Lower lobe of right lung (tissue), 2 donors: ENCODE results near the gene ZBTB40. TPM values are rescaled to one million over a fixed set of nuclear protein-coding genes. Genes with fewer than 3 reads are reported as not detected.

Source experiments
- ATAC-seq, 2 donors: fragments of 200-7000 bp; cut with Tn5 transposase; one replicate each; pipeline ENCODE4 v1.9.1; 2020 to 2022; ENCODE audit warnings: mild to moderate bottlenecking in 2 of 2, moderate library complexity in 2 of 2
- DNase-seq: peaks from one replicate; pipeline ENCODE4 v3.0.0-alpha.2; 2020
- H3K27ac ChIP-seq: fragments of 200-600 bp; one replicate; pipeline ENCODE4 v1.8.0; 2022
- H3K27me3 ChIP-seq: fragments of 200-600 bp; one replicate; pipeline ENCODE4 v1.8.0; 2022; ENCODE audit warnings: low read depth
- H3K36me3 ChIP-seq: fragments of 200-600 bp; one replicate; pipeline ENCODE4 v1.8.0; 2022; ENCODE audit warnings: mild to moderate bottlenecking
- H3K4me1 ChIP-seq: fragments of 200-600 bp; one replicate; pipeline ENCODE4 v1.8.0; 2022
- H3K4me3 ChIP-seq: fragments of 200-600 bp; one replicate; pipeline ENCODE4 v1.8.0; 2022; ENCODE audit warnings: mild to moderate bottlenecking
- H3K9me3 ChIP-seq: fragments of 200-600 bp; one replicate; pipeline ENCODE4 v1.8.0; 2022
- intact Hi-C: fragments of 100-400 bp; cut with DNase I; formaldehyde crosslinking; loops from one replicate; pipeline ENCODE4 v1.11.0; 2022
- total RNA-seq: library from RNA; stranded (reverse); fragmentation: NEBNext Ultra II Directional; extraction: Animal tissue kit (Norgen Biotek cat#: 25700); gene quantifications from one replicate; pipeline ENCODE4 v1.2.1, GENCODE V29; 2021
- TF ChIP-seq, protein P1 (sequence below): fragments of 200-600 bp; IDR thresholded peaks from one replicate; pipeline ENCODE4 v1.8.0; 2022; ENCODE audit warnings: antibody characterized with exemption, mild to moderate bottlenecking
- donor health status: DM: no; HTN: yes; CAD: no; lungs with severe emphysema.

The ZBTB40 gene
- total RNA-seq, 1 donor from 2014 or later, result 25.3 TPM

- no peaks in the 10 kb centered on the region for H3K9me3 ChIP-seq
- no peaks in the 10 kb centered on the region for H3K27me3 ChIP-seq
- H3K4me3 ChIP-seq, result no peak overlapping the region
- no peak overlapping the region for H3K27ac ChIP-seq
- H3K4me1 ChIP-seq, result no peaks in the 10 kb centered on the region
- peaks cover 89% of the 10 kb centered on the region for H3K36me3 ChIP-seq
- no peak for DNase-seq
- TF ChIP-seq, protein P1, sequence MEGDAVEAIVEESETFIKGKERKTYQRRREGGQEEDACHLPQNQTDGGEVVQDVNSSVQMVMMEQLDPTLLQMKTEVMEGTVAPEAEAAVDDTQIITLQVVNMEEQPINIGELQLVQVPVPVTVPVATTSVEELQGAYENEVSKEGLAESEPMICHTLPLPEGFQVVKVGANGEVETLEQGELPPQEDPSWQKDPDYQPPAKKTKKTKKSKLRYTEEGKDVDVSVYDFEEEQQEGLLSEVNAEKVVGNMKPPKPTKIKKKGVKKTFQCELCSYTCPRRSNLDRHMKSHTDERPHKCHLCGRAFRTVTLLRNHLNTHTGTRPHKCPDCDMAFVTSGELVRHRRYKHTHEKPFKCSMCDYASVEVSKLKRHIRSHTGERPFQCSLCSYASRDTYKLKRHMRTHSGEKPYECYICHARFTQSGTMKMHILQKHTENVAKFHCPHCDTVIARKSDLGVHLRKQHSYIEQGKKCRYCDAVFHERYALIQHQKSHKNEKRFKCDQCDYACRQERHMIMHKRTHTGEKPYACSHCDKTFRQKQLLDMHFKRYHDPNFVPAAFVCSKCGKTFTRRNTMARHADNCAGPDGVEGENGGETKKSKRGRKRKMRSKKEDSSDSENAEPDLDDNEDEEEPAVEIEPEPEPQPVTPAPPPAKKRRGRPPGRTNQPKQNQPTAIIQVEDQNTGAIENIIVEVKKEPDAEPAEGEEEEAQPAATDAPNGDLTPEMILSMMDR, result no peak
- no peak for ATAC-seq
- intact Hi-C loops, result no loop called here
These were observed 57.3 kb downstream of the ZBTB40 start for GRCh38 chr1:22508991-22509390.

- DNase-seq, result no peak
- Histone ChIP-seq H3K36me3 (peaks cover 97% of the 10 kb centered on the region), H3K27ac (no peak overlapping the region), H3K4me3 (no peak overlapping the region), H3K9me3 (no peaks in the 10 kb centered on the region), H3K4me1 (no peaks in the 10 kb centered on the region), H3K27me3 (no peaks in the 10 kb centered on the region)
- TF ChIP-seq, protein P1, result no peak
- ATAC-seq, result no peak
- intact Hi-C loops, result no loop called here
These were observed 58.2 kb downstream of the ZBTB40 start for GRCh38 chr1:22509815-22510214.

- no peaks in the 10 kb centered on the region for H3K9me3 ChIP-seq
- no peak for DNase-seq
- H3K4me3 ChIP-seq, result no peak overlapping the region
- intact Hi-C loops, result no loop called here
- no peak overlapping the region for H3K27ac ChIP-seq
- H3K4me1 ChIP-seq, result no peaks in the 10 kb centered on the region
- TF ChIP-seq, protein P1, result no peak
- ATAC-seq, result no peak
- H3K36me3 ChIP-seq, result peaks cover 100% of the 10 kb centered on the region
- no peaks in the 10 kb centered on the region for H3K27me3 ChIP-seq
These were observed 61.2 kb downstream of the ZBTB40 start for GRCh38 chr1:22512873-22513272.

DNA sequence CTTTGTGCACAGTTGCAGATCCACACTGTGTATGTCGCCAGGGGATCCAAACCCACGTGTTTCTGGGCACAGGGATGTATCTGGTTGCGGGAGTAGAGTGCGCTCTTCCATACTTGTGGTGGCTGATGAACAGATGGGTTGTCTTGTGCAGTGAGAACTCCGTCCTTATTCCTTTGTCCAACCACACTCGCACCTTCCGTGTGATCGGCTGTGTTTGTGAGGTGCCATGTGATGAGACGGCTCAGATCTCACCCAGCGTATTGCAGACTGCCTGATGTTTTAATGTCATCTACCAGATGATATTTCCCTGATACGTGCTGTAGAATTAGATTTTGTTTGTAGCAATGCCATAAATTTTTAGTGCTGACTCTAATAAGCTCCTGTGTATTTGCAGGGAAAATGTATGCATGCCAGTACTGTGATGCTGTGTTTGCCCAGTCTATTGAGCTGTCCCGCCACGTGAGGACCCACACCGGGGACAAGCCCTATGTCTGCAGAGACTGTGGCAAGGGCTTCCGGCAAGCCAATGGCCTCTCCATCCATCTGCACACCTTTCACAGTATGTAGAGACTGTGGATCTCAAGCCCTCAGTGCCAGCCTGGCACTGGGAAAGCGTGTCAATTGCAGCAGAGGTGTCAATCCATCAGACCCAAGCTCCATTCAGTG, 65.4 kb downstream of the ZBTB40 start:
- H3K27ac ChIP-seq, result no peak overlapping the region
- H3K4me3 ChIP-seq, result no peak overlapping the region
- TF ChIP-seq, protein P1, result no peak
- no peaks in the 10 kb centered on the region for H3K9me3 ChIP-seq
- no peaks in the 10 kb centered on the region for H3K4me1 ChIP-seq
- peaks cover 100% of the 10 kb centered on the region for H3K36me3 ChIP-seq
- DNase-seq, result no peak
- no peaks in the 10 kb centered on the region for H3K27me3 ChIP-seq
- intact Hi-C loops, result no loop called here
- ATAC-seq, result no peak

GRCh38 chr1:22517956-22518355, 66.3 kb downstream of the ZBTB40 start:
- TF ChIP-seq, protein P1, result no peak
- Histone ChIP-seq H3K27me3 (no peaks in the 10 kb centered on the region), H3K4me1 (no peaks in the 10 kb centered on the region), H3K36me3 (peaks cover 99% of the 10 kb centered on the region), H3K27ac (no peak overlapping the region), H3K4me3 (no peak overlapping the region), H3K9me3 (no peaks in the 10 kb centered on the region)
- intact Hi-C loops, result no loop called here
- ATAC-seq, result no peak
- no peak for DNase-seq
